Chondrocyte (in vitro differentiated cells): Measurements from ENCODE around the gene ARHGEF7. TPM values are rescaled to one million over a fixed set of nuclear protein-coding genes. Genes with fewer than 3 reads are reported as not detected.

Experiments used
- DNase-seq: peaks from one replicate; pipeline ENCODE4 v3.0.0; 2021; ENCODE audit warnings: mixed read lengths, low spot score
- H3K27ac Mint-ChIP-seq: one replicate; pipeline ENCODE4 v1.8.0; 2021; ENCODE audit warnings: mild to moderate bottlenecking, moderate library complexity, mixed read lengths; ENCODE audit not compliant: unreplicated experiment
- H3K27me3 Mint-ChIP-seq: 2 replicates; pipeline ENCODE4 v1.8.0; 2021; ENCODE audit warnings: low read depth, mixed read lengths
- H3K36me3 Mint-ChIP-seq: 2 replicates; pipeline ENCODE4 v1.8.0; 2021; ENCODE audit warnings: low read depth, mixed read lengths
- H3K4me1 Mint-ChIP-seq: 2 replicates; pipeline ENCODE4 v1.8.0; 2021; ENCODE audit warnings: low read depth, mild to moderate bottlenecking, mixed read lengths
- H3K4me3 Mint-ChIP-seq: one replicate; pipeline ENCODE4 v1.8.0; 2021; ENCODE audit warnings: mild to moderate bottlenecking, moderate library complexity, mixed read lengths; ENCODE audit not compliant: unreplicated experiment
- H3K9me3 Mint-ChIP-seq: 2 replicates; pipeline ENCODE4 v1.8.0; 2021; ENCODE audit warnings: low read depth, mixed read lengths
- total RNA-seq: library from RNA; stranded (reverse); gene quantifications from 3 replicates; pipeline ENCODE4 v1.2.1, GENCODE V29; 2021
- TF ChIP-seq, protein P1 (sequence below): fragments of 200-600 bp; sonication (generic); IDR thresholded peaks from 2 replicates; pipeline ENCODE4 v1.5.0; 2021; ENCODE audit warnings: antibody characterized with exemption, mild to moderate bottlenecking, moderate library complexity

The ARHGEF7 gene
- total RNA-seq, 1 donor from 2014 or later = 137 TPM

DNA sequence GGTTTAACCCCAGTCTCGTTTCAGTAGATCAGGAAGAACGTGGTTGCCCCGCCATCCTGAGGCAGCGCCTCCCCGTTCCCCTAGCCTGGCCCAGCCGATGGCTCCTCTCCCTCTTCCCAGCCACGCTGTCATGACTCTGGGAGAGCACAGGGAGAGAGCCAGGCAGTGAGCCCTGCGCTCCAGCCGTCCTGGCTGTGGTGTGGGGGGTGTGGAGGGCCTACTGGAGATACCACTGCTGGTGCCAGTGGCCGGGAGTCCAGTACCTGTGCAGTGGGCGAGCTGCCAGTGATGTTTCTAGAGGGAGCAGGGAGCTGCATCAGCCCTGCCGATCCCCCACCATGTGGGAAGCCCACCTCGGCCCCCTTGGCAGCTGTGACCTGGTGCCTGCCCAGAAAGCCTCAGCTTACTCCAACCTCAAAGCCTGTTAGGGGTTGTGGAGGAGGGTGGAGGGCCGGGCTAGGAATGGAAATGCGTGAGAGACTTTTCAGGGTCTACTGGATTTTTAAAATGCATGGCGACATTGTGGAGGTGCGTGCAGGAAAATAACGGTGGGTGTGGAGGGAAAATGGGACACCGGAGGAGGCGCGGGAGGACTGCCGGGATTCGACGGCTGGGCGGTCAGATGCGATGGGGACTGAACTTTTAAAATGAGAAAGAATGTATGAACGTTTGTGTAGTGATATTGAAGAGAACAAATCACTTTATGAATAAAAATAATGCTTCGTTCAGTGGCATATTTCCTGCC lies 210.2 kb downstream of the ARHGEF7 start:
- no peaks in the 10 kb centered on the region for H3K4me1 Mint-ChIP-seq
- no peaks in the 10 kb centered on the region for H3K27me3 Mint-ChIP-seq
- no peaks in the 10 kb centered on the region for H3K9me3 Mint-ChIP-seq
- H3K27ac Mint-ChIP-seq = no peak overlapping the region
- DNase-seq = no peak
- TF ChIP-seq, protein P1, sequence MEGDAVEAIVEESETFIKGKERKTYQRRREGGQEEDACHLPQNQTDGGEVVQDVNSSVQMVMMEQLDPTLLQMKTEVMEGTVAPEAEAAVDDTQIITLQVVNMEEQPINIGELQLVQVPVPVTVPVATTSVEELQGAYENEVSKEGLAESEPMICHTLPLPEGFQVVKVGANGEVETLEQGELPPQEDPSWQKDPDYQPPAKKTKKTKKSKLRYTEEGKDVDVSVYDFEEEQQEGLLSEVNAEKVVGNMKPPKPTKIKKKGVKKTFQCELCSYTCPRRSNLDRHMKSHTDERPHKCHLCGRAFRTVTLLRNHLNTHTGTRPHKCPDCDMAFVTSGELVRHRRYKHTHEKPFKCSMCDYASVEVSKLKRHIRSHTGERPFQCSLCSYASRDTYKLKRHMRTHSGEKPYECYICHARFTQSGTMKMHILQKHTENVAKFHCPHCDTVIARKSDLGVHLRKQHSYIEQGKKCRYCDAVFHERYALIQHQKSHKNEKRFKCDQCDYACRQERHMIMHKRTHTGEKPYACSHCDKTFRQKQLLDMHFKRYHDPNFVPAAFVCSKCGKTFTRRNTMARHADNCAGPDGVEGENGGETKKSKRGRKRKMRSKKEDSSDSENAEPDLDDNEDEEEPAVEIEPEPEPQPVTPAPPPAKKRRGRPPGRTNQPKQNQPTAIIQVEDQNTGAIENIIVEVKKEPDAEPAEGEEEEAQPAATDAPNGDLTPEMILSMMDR = no peak
- peaks cover 7% of the 10 kb centered on the region for H3K36me3 Mint-ChIP-seq
- H3K4me3 Mint-ChIP-seq = no peak overlapping the region

DNA sequence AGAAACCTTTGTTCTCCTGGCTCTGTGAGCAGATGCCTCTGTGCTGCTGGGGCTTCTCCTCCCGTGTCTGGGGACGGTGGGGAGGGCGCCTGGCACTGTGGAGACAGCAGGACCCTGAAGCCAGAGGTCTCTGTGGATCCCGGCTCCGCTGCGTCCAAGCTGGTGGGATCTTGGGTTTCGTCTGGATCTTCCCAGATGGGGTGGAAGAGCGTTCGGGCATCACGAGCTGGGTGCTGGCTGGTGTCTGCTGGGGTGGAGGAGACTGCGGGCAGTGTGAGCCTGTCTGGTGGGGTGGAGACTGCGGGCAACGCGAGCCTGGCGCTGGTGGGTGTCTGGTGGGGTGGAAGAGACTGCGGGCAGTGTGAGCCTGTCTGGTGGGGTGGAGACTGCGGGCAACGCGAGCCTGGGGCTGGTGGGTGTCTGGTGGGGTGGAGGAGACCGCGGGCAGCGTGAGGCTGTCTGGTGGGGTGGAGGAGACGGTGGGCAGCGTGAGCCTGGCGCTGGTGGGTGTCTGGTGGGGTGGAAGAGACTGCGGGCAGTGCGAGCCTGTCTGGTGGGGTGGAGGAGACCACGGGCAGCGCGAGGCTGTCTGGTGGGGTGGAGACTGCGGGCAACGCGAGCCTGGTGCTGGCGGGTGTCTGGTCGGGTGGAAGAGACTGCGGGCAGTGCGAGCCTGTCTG lies 211.0 kb downstream of the ARHGEF7 start:
- TF ChIP-seq, protein P1 = no peak
- Mint-ChIP-seq H3K27ac (no peak overlapping the region), H3K4me3 (no peak overlapping the region), H3K4me1 (no peaks in the 10 kb centered on the region), H3K36me3 (peaks cover 11% of the 10 kb centered on the region), H3K9me3 (no peaks in the 10 kb centered on the region), H3K27me3 (no peaks in the 10 kb centered on the region)
- DNase-seq = no peak

DNA sequence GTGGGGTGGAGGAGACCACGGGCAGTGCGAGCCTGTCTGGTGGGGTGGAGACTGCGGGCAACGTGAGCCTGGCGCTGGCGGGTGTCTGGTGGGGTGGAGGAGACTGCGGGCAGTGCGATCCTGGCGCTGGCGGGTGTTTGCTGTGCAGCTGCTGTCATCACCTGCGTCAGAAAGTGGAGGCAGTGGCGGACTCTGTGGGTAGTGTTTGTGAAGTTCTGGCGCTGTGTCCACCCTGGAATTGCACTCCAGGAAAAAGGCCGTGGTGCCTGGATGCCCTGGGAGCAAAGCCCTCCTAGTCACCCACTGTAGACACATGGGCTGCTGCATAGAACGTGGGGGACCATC lies 211.5 kb downstream of the ARHGEF7 start:
- Mint-ChIP-seq H3K27ac (no peak overlapping the region), H3K27me3 (no peaks in the 10 kb centered on the region), H3K36me3 (peaks cover 11% of the 10 kb centered on the region), H3K4me3 (no peak overlapping the region), H3K9me3 (no peaks in the 10 kb centered on the region), H3K4me1 (no peaks in the 10 kb centered on the region)
- no peak for DNase-seq
- TF ChIP-seq, protein P1 = no peak

DNA sequence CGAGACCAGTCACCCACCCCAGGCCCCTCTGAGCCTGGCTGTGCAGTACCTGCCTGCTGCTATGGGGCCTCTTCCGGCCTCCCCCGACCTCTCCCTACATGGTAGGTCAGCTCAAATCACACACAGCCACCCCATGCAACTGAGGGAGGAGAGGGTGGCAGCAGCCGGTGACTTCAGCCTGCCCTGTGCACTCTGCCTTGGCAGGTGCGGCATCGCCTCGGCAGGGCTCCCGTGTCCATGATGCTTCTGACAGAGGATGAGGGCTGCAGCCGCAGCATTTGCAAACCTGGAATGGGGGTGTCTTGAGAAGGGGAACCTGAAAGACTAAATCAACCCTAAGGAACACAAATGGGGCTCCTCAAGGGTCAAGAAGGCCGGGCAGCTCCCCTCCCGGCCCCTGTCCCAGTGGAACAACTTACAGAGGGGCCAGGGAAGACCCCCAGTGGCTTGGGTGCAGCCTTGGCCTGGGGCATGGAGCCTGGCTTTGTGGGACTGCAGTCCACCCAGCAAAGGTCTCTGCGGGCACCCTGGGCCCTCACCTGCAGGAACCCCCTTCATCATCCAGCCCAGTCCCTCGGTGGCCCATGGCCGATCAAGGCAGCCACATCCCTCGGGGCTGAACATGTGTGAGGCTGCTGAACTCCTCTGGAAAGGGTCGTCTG lies 212.0 kb downstream of the ARHGEF7 start:
- H3K36me3 Mint-ChIP-seq = peaks cover 14% of the 10 kb centered on the region
- TF ChIP-seq, protein P1 = no peak
- no peaks in the 10 kb centered on the region for H3K4me1 Mint-ChIP-seq
- no peaks in the 10 kb centered on the region for H3K9me3 Mint-ChIP-seq
- H3K4me3 Mint-ChIP-seq = no peak overlapping the region
- H3K27me3 Mint-ChIP-seq = no peaks in the 10 kb centered on the region
- H3K27ac Mint-ChIP-seq = no peak overlapping the region
- DNase-seq = no peak

DNA sequence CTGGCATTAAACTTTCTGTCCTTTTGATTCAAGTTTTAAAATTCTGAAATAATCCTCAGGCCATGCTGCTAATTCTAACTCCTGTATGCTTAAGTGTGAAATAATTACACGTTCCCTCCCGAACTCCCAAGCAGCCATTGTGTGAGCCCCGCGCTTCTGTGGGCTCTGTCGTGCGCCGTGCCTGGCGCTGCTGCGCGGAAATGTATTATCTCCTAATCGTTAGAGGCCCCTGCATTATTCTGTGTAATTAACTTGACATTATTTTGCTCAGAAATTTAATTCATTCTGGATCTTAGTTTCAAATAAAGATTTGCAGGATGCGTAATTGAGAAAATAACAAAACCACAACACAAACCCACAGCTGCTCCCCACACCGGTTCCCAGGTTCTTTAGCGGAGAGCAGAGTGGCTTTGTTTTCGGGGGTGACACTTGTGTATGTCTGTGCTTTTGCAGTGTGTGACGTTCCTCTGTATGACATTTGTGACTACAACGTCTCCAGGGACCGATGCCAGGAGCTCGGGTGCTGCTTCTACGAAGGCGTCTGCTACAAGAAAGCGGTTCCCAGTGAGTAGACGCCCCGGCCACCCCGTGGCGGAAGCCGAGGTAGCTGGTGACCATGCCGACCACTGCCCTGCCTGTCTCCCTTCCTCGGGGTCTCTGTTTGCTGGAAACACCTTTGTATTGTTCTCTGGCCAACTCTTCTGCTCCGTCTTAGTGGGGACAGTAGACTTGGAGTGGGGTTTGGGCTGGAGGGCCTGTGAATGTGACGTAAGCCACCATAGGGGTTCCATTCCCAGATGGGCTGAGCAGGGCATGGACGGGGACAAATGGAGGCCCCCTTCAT lies 212.8 kb downstream of the ARHGEF7 start:
- Mint-ChIP-seq H3K4me3 (no peak overlapping the region), H3K4me1 (no peaks in the 10 kb centered on the region), H3K27me3 (no peaks in the 10 kb centered on the region), H3K36me3 (peaks cover 15% of the 10 kb centered on the region), H3K9me3 (no peaks in the 10 kb centered on the region), H3K27ac (no peak overlapping the region)
- TF ChIP-seq, protein P1 = no peak
- DNase-seq = no peak
